DMS114 treated with DMSO at 0.1 percent for 48 hours (cell line): ENCODE results near the gene SDK1.

Experiments used
- DNase-seq: peaks from one replicate; lab custom pipeline; 2025; ENCODE audit not compliant: unreplicated experiment; lab: John Stamatoyannopoulos, UW

SDK1 gene

GRCh38 chr7:4162884-4163564 lies 862.0 kb downstream of the SDK1 start:
- DNase-seq = no peak

GRCh38 chr7:4163565-4164203 lies 862.6 kb downstream of the SDK1 start:
- no peak for DNase-seq

GRCh38 chr7:4164556-4164955 lies 863.5 kb downstream of the SDK1 start:
- DNase-seq = no peak

- DNase-seq = no peak
Observed at GRCh38 chr7:4166340-4166739, 865.3 kb downstream of the SDK1 start.

- DNase-seq = no peak
Observed at GRCh38 chr7:4166807-4167206, 865.8 kb downstream of the SDK1 start.

GRCh38 chr7:4167385-4167910 lies 866.4 kb downstream of the SDK1 start:
- DNase-seq = no peak

GRCh38 chr7:4168041-4168440 lies 867.0 kb downstream of the SDK1 start:
- DNase-seq = no peak

- DNase-seq = no peak
Observed at GRCh38 chr7:4168541-4168940, 867.5 kb downstream of the SDK1 start.

- DNase-seq = no peak
Observed at GRCh38 chr7:4169455-4169854, 868.4 kb downstream of the SDK1 start.

GRCh38 chr7:4170997-4171786 lies 870.1 kb downstream of the SDK1 start:
- DNase-seq = no peak

GRCh38 chr7:4172883-4173282 lies 871.8 kb downstream of the SDK1 start:
- DNase-seq = no peak

GRCh38 chr7:4173615-4174014 lies 872.6 kb downstream of the SDK1 start:
- DNase-seq = no peak

- DNase-seq = no peak
Observed at GRCh38 chr7:4174016-4174415, 873.0 kb downstream of the SDK1 start.

GRCh38 chr7:4174451-4174850 lies 873.4 kb downstream of the SDK1 start:
- no peak for DNase-seq

GRCh38 chr7:4174884-4175283 lies 873.8 kb downstream of the SDK1 start:
- DNase-seq = no peak

GRCh38 chr7:4175346-4175973 lies 874.4 kb downstream of the SDK1 start:
- no peak for DNase-seq

- no peak for DNase-seq
Observed at GRCh38 chr7:4177001-4177400, 875.9 kb downstream of the SDK1 start.

- DNase-seq = no peak
Observed at GRCh38 chr7:4178416-4178815, 877.4 kb downstream of the SDK1 start.

- no peak for DNase-seq
Observed at GRCh38 chr7:4178916-4179687, 878.0 kb downstream of the SDK1 start.

- no peak for DNase-seq
Observed at GRCh38 chr7:4179688-4180380, 878.8 kb downstream of the SDK1 start.
